ENCODE measurements around the gene LHPP.

Gene LHPP

GRCh38 chr10:124419635-124420034, 42.0 kb upstream of the LHPP start:
- H3K4me1 ChIP-seq (ENCODE audit: insufficient read depth, insufficient read length) = no peaks in the 10 kb centered on the region
- no peak for TF ChIP-seq SUZ12 (IDR thresholded peaks at IDR 0.05; ENCODE audit: extremely low read depth, insufficient read depth, insufficient read length)
- TF ChIP-seq ZNF274 (IDR thresholded peaks at IDR 0.05; ENCODE audit: low read depth, low read length) = no peak
- TF ChIP-seq YY1 (IDR thresholded peaks at IDR 0.05; ENCODE audit: insufficient read depth, insufficient read length) = no peak
- H3K9ac ChIP-seq (ENCODE audit: insufficient read length, low read depth) = no peak overlapping the region
- DNase-seq (ENCODE audit: low read depth, low spot score) = no peak
- H3K4me3 ChIP-seq (ENCODE audit: insufficient read length, low read depth) = no peak overlapping the region
- H3K9me3 ChIP-seq (ENCODE audit: insufficient read depth, low read length) = no peaks in the 10 kb centered on the region
- H3K36me3 ChIP-seq (ENCODE audit: insufficient read depth, insufficient read length, low read length) = peaks cover 7% of the 10 kb centered on the region
- H3K27me3 ChIP-seq (ENCODE audit: insufficient read depth, insufficient read length) = peaks cover 19% of the 10 kb centered on the region

- no peaks in the 10 kb centered on the region for H3K9me3 ChIP-seq (ENCODE audit: insufficient read depth, low read length)
- H3K27me3 ChIP-seq (ENCODE audit: insufficient read depth, insufficient read length) = peaks cover 19% of the 10 kb centered on the region
- TF ChIP-seq ZNF274 (IDR thresholded peaks at IDR 0.05; ENCODE audit: low read depth, low read length) (no peak), YY1 (IDR thresholded peaks at IDR 0.05; ENCODE audit: insufficient read depth, insufficient read length) (no peak), SUZ12 (IDR thresholded peaks at IDR 0.05; ENCODE audit: extremely low read depth, insufficient read depth, insufficient read length) (no peak)
- H3K9ac ChIP-seq (ENCODE audit: insufficient read length, low read depth) = no peak overlapping the region
- H3K36me3 ChIP-seq (ENCODE audit: insufficient read depth, insufficient read length, low read length) = peaks cover under 1% of the 10 kb centered on the region
- no peak overlapping the region for H3K4me3 ChIP-seq (ENCODE audit: insufficient read length, low read depth)
- no peaks in the 10 kb centered on the region for H3K4me1 ChIP-seq (ENCODE audit: insufficient read depth, insufficient read length)
- no peak for DNase-seq (ENCODE audit: low read depth, low spot score)
These were observed 41.4 kb upstream of the LHPP start for GRCh38 chr10:124420254-124420653.

- TF ChIP-seq ZNF274 (IDR thresholded peaks at IDR 0.05; ENCODE audit: low read depth, low read length) (no peak), YY1 (IDR thresholded peaks at IDR 0.05; ENCODE audit: insufficient read depth, insufficient read length) (no peak), SUZ12 (IDR thresholded peaks at IDR 0.05; ENCODE audit: extremely low read depth, insufficient read depth, insufficient read length) (no peak)
- H3K27me3 ChIP-seq (ENCODE audit: insufficient read depth, insufficient read length) = peaks cover 19% of the 10 kb centered on the region
- no peak overlapping the region for H3K9ac ChIP-seq (ENCODE audit: insufficient read length, low read depth)
- H3K36me3 ChIP-seq (ENCODE audit: insufficient read depth, insufficient read length, low read length) = no peaks in the 10 kb centered on the region
- H3K4me1 ChIP-seq (ENCODE audit: insufficient read depth, insufficient read length) = no peaks in the 10 kb centered on the region
- H3K9me3 ChIP-seq (ENCODE audit: insufficient read depth, low read length) = no peaks in the 10 kb centered on the region
- DNase-seq (ENCODE audit: low read depth, low spot score) = no peak
- H3K4me3 ChIP-seq (ENCODE audit: insufficient read length, low read depth) = no peak overlapping the region
These were observed 38.9 kb upstream of the LHPP start for GRCh38 chr10:124422742-124423141.

GRCh38 chr10:124423813-124424212, 37.8 kb upstream of the LHPP start:
- TF ChIP-seq YY1 (IDR thresholded peaks at IDR 0.05; ENCODE audit: insufficient read depth, insufficient read length) (no peak), ZNF274 (IDR thresholded peaks at IDR 0.05; ENCODE audit: low read depth, low read length) (no peak), SUZ12 (IDR thresholded peaks at IDR 0.05; ENCODE audit: extremely low read depth, insufficient read depth, insufficient read length) (no peak)
- peaks cover 19% of the 10 kb centered on the region for H3K27me3 ChIP-seq (ENCODE audit: insufficient read depth, insufficient read length)

GRCh38 chr10:124425227-124425962, 36.2 kb upstream of the LHPP start:
- TF ChIP-seq SUZ12 (IDR thresholded peaks at IDR 0.05; ENCODE audit: extremely low read depth, insufficient read depth, insufficient read length) (no peak), ZNF274 (IDR thresholded peaks at IDR 0.05; ENCODE audit: low read depth, low read length) (no peak), YY1 (IDR thresholded peaks at IDR 0.05; ENCODE audit: insufficient read depth, insufficient read length) (no peak)

More at GRCh38 chr10:124423813-124424212, 37.8 kb upstream of the LHPP start:
- Histone ChIP-seq H3K4me1 (ENCODE audit: insufficient read depth, insufficient read length) (no peaks in the 10 kb centered on the region), H3K36me3 (ENCODE audit: insufficient read depth, insufficient read length, low read length) (no peaks in the 10 kb centered on the region), H3K4me3 (ENCODE audit: insufficient read length, low read depth) (no peak overlapping the region), H3K9me3 (ENCODE audit: insufficient read depth, low read length) (no peaks in the 10 kb centered on the region), H3K9ac (ENCODE audit: insufficient read length, low read depth) (no peak overlapping the region)
- DNase-seq (ENCODE audit: low read depth, low spot score) = no peak

GRCh38 chr10:124428207-124428777, 33.3 kb upstream of the LHPP start:
- Histone ChIP-seq H3K9me3 (ENCODE audit: insufficient read depth, low read length) (no peaks in the 10 kb centered on the region), H3K9ac (ENCODE audit: insufficient read length, low read depth) (no peak overlapping the region), H3K4me3 (ENCODE audit: insufficient read length, low read depth) (no peak overlapping the region), H3K4me1 (ENCODE audit: insufficient read depth, insufficient read length) (no peaks in the 10 kb centered on the region), H3K27me3 (ENCODE audit: insufficient read depth, insufficient read length) (no peaks in the 10 kb centered on the region), H3K36me3 (ENCODE audit: insufficient read depth, insufficient read length, low read length) (no peaks in the 10 kb centered on the region)
- TF ChIP-seq SUZ12 (IDR thresholded peaks at IDR 0.05; ENCODE audit: extremely low read depth, insufficient read depth, insufficient read length) (no peak), YY1 (IDR thresholded peaks at IDR 0.05; ENCODE audit: insufficient read depth, insufficient read length) (no peak), ZNF274 (IDR thresholded peaks at IDR 0.05; ENCODE audit: low read depth, low read length) (no peak)
- DNase-seq (ENCODE audit: low read depth, low spot score) = no peak

More at GRCh38 chr10:124425227-124425962, 36.2 kb upstream of the LHPP start:
- Histone ChIP-seq H3K4me1 (ENCODE audit: insufficient read depth, insufficient read length) (no peaks in the 10 kb centered on the region), H3K9me3 (ENCODE audit: insufficient read depth, low read length) (no peaks in the 10 kb centered on the region), H3K36me3 (ENCODE audit: insufficient read depth, insufficient read length, low read length) (no peaks in the 10 kb centered on the region), H3K4me3 (ENCODE audit: insufficient read length, low read depth) (no peak overlapping the region), H3K27me3 (ENCODE audit: insufficient read depth, insufficient read length) (peaks cover 14% of the 10 kb centered on the region), H3K9ac (ENCODE audit: insufficient read length, low read depth) (no peak overlapping the region)
- DNase-seq (ENCODE audit: low read depth, low spot score) = no peak

GRCh38 chr10:124429576-124429975, 32.0 kb upstream of the LHPP start:
- no peaks in the 10 kb centered on the region for H3K27me3 ChIP-seq (ENCODE audit: insufficient read depth, insufficient read length)
- no peak for DNase-seq (ENCODE audit: low read depth, low spot score)
- H3K9me3 ChIP-seq (ENCODE audit: insufficient read depth, low read length) = no peaks in the 10 kb centered on the region
- H3K4me1 ChIP-seq (ENCODE audit: insufficient read depth, insufficient read length) = no peaks in the 10 kb centered on the region
- H3K36me3 ChIP-seq (ENCODE audit: insufficient read depth, insufficient read length, low read length) = no peaks in the 10 kb centered on the region
- no peak for TF ChIP-seq YY1 (IDR thresholded peaks at IDR 0.05; ENCODE audit: insufficient read depth, insufficient read length)
- no peak for TF ChIP-seq SUZ12 (IDR thresholded peaks at IDR 0.05; ENCODE audit: extremely low read depth, insufficient read depth, insufficient read length)
- no peak for TF ChIP-seq ZNF274 (IDR thresholded peaks at IDR 0.05; ENCODE audit: low read depth, low read length)
- no peak overlapping the region for H3K4me3 ChIP-seq (ENCODE audit: insufficient read length, low read depth)
- no peak overlapping the region for H3K9ac ChIP-seq (ENCODE audit: insufficient read length, low read depth)
